Panc1 (cell line): ENCODE results near the gene PRKAG3. TPM values are rescaled to one million over a fixed set of nuclear protein-coding genes. Genes with fewer than 3 reads are reported as not detected.

Experiments used
- ATAC-seq: fragments of 200-7000 bp; cut with Tn5 transposase; 2 replicates; pipeline ENCODE4 v1.9.1; 2020; ENCODE audit warnings: mild to moderate bottlenecking, moderate library complexity
- BruUV-seq: library from RNA; stranded (reverse); fragments of 400-500 nt; replicated peaks from 2 replicates; lab custom pipeline; 2021; lab: Mats Ljungman, UMichigan
- CTCF ChIA-PET: fragments of 300-600 bp; sonication (Branson Sonifier 250); formaldehyde crosslinking; loops from one replicate; lab custom pipeline; 2022; ENCODE audit warnings: antibody characterized with exemption; lab: Charles Lee
- POLR2A ChIA-PET: fragments of 300-600 bp; sonication (Branson Sonifier 250); formaldehyde crosslinking; loops from one replicate; lab custom pipeline; 2022; ENCODE audit warnings: antibody characterized with exemption; lab: Charles Lee
- DNase-seq: peaks from one replicate; pipeline ENCODE4 v3.0.0-alpha.2; 2010; ENCODE audit warnings: low read depth, low spot score
- H3K27ac ChIP-seq: 2 replicates; pipeline ENCODE4 v1.5.1; 2011; ENCODE audit warnings: mild to moderate bottlenecking, low read length, inconsistent platforms
- H3K27me3 ChIP-seq: fragments of 200-500 bp; sonication (Bioruptor generic); 2 replicates; pipeline ENCODE4 v1.6.0; 2014; ENCODE audit warnings: low read length, inconsistent platforms; ENCODE audit not compliant: control insufficient read depth, insufficient read depth
- H3K36me3 ChIP-seq: fragments of 200-500 bp; sonication (Bioruptor generic); 2 replicates; pipeline ENCODE4 v1.5.1; 2014; ENCODE audit warnings: inconsistent platforms, mild to moderate bottlenecking, low read length, moderate library complexity; ENCODE audit not compliant: control insufficient read depth, insufficient read depth
- H3K4me1 ChIP-seq: 2 replicates; pipeline ENCODE4 v1.5.1; 2011; ENCODE audit warnings: inconsistent platforms, mild to moderate bottlenecking, low read length, moderate library complexity; ENCODE audit not compliant: control insufficient read depth, insufficient read depth
- H3K4me3 ChIP-seq, 2 experiments: 2 replicates each; pipeline ENCODE4 v1.5.1; 2011 to 2012; ENCODE audit warnings: low read depth in 2 of 2, low read length in 2 of 2, mild to moderate bottlenecking in 2 of 2, inconsistent platforms in 1 of 2, moderate library complexity in 1 of 2
- H3K9me3 ChIP-seq: fragments of 200-500 bp; sonication (Bioruptor generic); 2 replicates; pipeline ENCODE4 v1.5.1; 2014; ENCODE audit warnings: low read depth, mild to moderate bottlenecking, inconsistent platforms, low read length, moderate library complexity; ENCODE audit not compliant: control insufficient read depth, insufficient read depth
- CTCF ChIP-seq: fragments of 450-650 bp; IDR thresholded peaks from 2 replicates; pipeline ENCODE4 v1.5.1; 2017; ENCODE audit warnings: mild to moderate bottlenecking
- POLR2AphosphoS5 ChIP-seq: IDR thresholded peaks from 2 replicates; pipeline ENCODE4 v1.6.1; 2012; ENCODE audit warnings: mild to moderate bottlenecking, low read depth, low read length, moderate library complexity
- REST ChIP-seq, 2 experiments: IDR thresholded peaks; 2 replicates each; pipeline ENCODE4 v1.6.1; 2011 to 2012; ENCODE audit warnings: low read depth in 2 of 2, control low read depth in 1 of 2, low read length in 1 of 2, mild to moderate bottlenecking in 1 of 2, moderate library complexity in 1 of 2; ENCODE audit not compliant: insufficient read depth in 1 of 2
- SIN3A ChIP-seq: IDR thresholded peaks from 2 replicates; pipeline ENCODE4 v1.6.1; 2012; ENCODE audit warnings: low read depth, mild to moderate bottlenecking, low read length, moderate library complexity, borderline replicate concordance; ENCODE audit not compliant: insufficient read depth
- TCF7L2 ChIP-seq: IDR thresholded peaks from 2 replicates; pipeline ENCODE4 v1.6.1; 2011; ENCODE audit warnings: mild to moderate bottlenecking, low read depth, low read length, inconsistent platforms
- in situ Hi-C: cut with HindIII; loops from 2 replicates; pipeline ENCODE4 v1.10.0; 2016; ENCODE audit warnings: low sequenced_read_pairs, low pct_unique_long_range_greater_than_20kb
- intact Hi-C: fragments of 100-400 bp; cut with micrococcal nuclease; formaldehyde crosslinking; loops from one replicate; pipeline ENCODE4 v1.10.0; 2022; ENCODE audit not compliant: unreplicated experiment
- total RNA-seq: library from RNA; stranded (reverse); gene quantifications from one replicate; pipeline ENCODE4 v1.2.1, GENCODE V29; 2021; ENCODE audit not compliant: unreplicated experiment

PRKAG3 gene
- total RNA-seq, 1 experiment from 2014 or later = not detected

- Histone ChIP-seq H3K27ac (peak overlapping the region; percentile 25; the same call in 1 of the 2 replicates), H3K9me3 (no peaks in the 10 kb centered on the region), H3K27me3 (peaks cover 9% of the 10 kb centered on the region), H3K36me3 (no peaks in the 10 kb centered on the region), H3K4me1 (peaks cover 21% of the 10 kb centered on the region), H3K4me3 (no peak overlapping the region)
- intact Hi-C loops (loop anchor here (10.0 kb wide), 1 partner anchor 298 kb away; no protein-coding TSS in a partner anchor), in situ Hi-C loops (no loop called here)
- ChIA-PET POLR2A (interaction anchor here (0.7 kb wide), 1 partner anchor 383 kb away, joined by 3 read pairs; no protein-coding TSS in a partner anchor), CTCF (no interaction called here)
- DNase-seq = no peak
- BruUV-seq = no TSS peak
- no peak for ATAC-seq
- TF ChIP-seq CTCF (no peak), POLR2AphosphoS5 (no peak), TCF7L2 (no peak), REST (IDR thresholded peaks at IDR 0.05; ENCODE audit: insufficient read depth in 1 of 2, low read depth in 2 of 2, low read length in 1 of 2) (no peak), SIN3A (no peak)
Measured at GRCh38 chr2:218856167-218856895, 24.7 kb upstream of the PRKAG3 start.

- intact Hi-C loops (loop anchor here (10.0 kb wide), 1 partner anchor 299 kb away; no protein-coding TSS in a partner anchor), in situ Hi-C loops (no loop called here)
Measured at GRCh38 chr2:218855305-218856166, 23.9 kb upstream of the PRKAG3 start.

More at GRCh38 chr2:218855305-218856166, 23.9 kb upstream of the PRKAG3 start:
- ChIA-PET POLR2A (no interaction called here), CTCF (interaction anchor here (0.5 kb wide), 1 partner anchor 26 kb away, joined by 3 read pairs; no protein-coding TSS in a partner anchor)
- BruUV-seq = no TSS peak
- peaks cover 21% of the 10 kb centered on the region for H3K4me1 ChIP-seq
- DNase-seq (no peak), ATAC-seq (no peak)
- H3K27ac ChIP-seq = no peak overlapping the region
- H3K9me3 ChIP-seq = no peaks in the 10 kb centered on the region
- H3K36me3 ChIP-seq = no peaks in the 10 kb centered on the region
- TF ChIP-seq TCF7L2 (no peak), POLR2AphosphoS5 (no peak), SIN3A (no peak), REST (IDR thresholded peaks at IDR 0.05; ENCODE audit: insufficient read depth in 1 of 2, low read depth in 2 of 2, low read length in 1 of 2) (no peak), CTCF (no peak)
- H3K4me3 ChIP-seq = no peak overlapping the region
- H3K27me3 ChIP-seq = peaks cover 4% of the 10 kb centered on the region; the same call in 1 of the 2 replicates
